Activated naive CD8-positive, alpha-beta T cell (primary cell): ENCODE measurements around the gene PDE4D.
"Not testable (repeated sequence)": the region's sequence is repeated elsewhere in the genome, so short reads cannot be mapped to it uniquely, and the experiment has no call there.

ENCODE experiments used
- H3K27ac Mint-ChIP-seq: one replicate; pipeline ENCODE4 v1.8.0; 2021; ENCODE audit warnings: mixed read lengths
- H3K27me3 Mint-ChIP-seq: one replicate; pipeline ENCODE4 v1.8.0; 2021; ENCODE audit warnings: mixed read lengths
- H3K36me3 Mint-ChIP-seq: one replicate; pipeline ENCODE4 v1.8.0; 2021; ENCODE audit warnings: mixed read lengths
- H3K4me1 Mint-ChIP-seq: one replicate; pipeline ENCODE4 v1.8.0; 2021; ENCODE audit warnings: low read depth, mixed read lengths
- H3K4me3 Mint-ChIP-seq: one replicate; pipeline ENCODE4 v1.8.0; 2021; ENCODE audit warnings: mild to moderate bottlenecking, mixed read lengths
- H3K9me3 Mint-ChIP-seq: one replicate; pipeline ENCODE4 v1.8.0; 2021; ENCODE audit warnings: low read depth, mixed read lengths

Gene PDE4D

GRCh38 chr5:59463618-59464166 lies 429.8 kb downstream of the PDE4D start:
- H3K9me3 Mint-ChIP-seq, H3K27ac Mint-ChIP-seq, H3K36me3 Mint-ChIP-seq, H3K4me1 Mint-ChIP-seq, H3K4me3 Mint-ChIP-seq, H3K27me3 Mint-ChIP-seq: not testable (repeated sequence)

- no peaks in the 10 kb centered on the region for H3K36me3 Mint-ChIP-seq
These were observed 430.6 kb downstream of the PDE4D start for GRCh38 chr5:59462956-59463355.

GRCh38 chr5:59460368-59461153 lies 433.0 kb downstream of the PDE4D start:
- H3K4me3 Mint-ChIP-seq: no peak overlapping the region

More at GRCh38 chr5:59462956-59463355, 430.6 kb downstream of the PDE4D start:
- Mint-ChIP-seq H3K4me3 (no peak overlapping the region), H3K27ac (no peak overlapping the region), H3K9me3 (no peaks in the 10 kb centered on the region), H3K27me3 (no peaks in the 10 kb centered on the region), H3K4me1 (no peaks in the 10 kb centered on the region)

GRCh38 chr5:59458966-59459729 lies 434.4 kb downstream of the PDE4D start:
- H3K36me3 Mint-ChIP-seq: no peaks in the 10 kb centered on the region
- H3K4me1 Mint-ChIP-seq: no peaks in the 10 kb centered on the region
- H3K27ac Mint-ChIP-seq: no peak overlapping the region
- H3K27me3 Mint-ChIP-seq: peaks cover 5% of the 10 kb centered on the region
- H3K9me3 Mint-ChIP-seq: peaks cover 6% of the 10 kb centered on the region
- no peak overlapping the region for H3K4me3 Mint-ChIP-seq

More at GRCh38 chr5:59460368-59461153, 433.0 kb downstream of the PDE4D start:
- no peaks in the 10 kb centered on the region for H3K4me1 Mint-ChIP-seq
- peaks cover 6% of the 10 kb centered on the region for H3K9me3 Mint-ChIP-seq
- peaks cover 5% of the 10 kb centered on the region for H3K27me3 Mint-ChIP-seq
- no peak overlapping the region for H3K27ac Mint-ChIP-seq
- no peaks in the 10 kb centered on the region for H3K36me3 Mint-ChIP-seq

- Mint-ChIP-seq H3K4me3 (no peak overlapping the region), H3K27ac (no peak overlapping the region), H3K9me3 (peaks cover 6% of the 10 kb centered on the region)
These were observed 435.2 kb downstream of the PDE4D start for GRCh38 chr5:59458321-59458720.

GRCh38 chr5:59449905-59450644 lies 443.5 kb downstream of the PDE4D start:
- Mint-ChIP-seq H3K9me3 (no peaks in the 10 kb centered on the region), H3K4me1 (no peaks in the 10 kb centered on the region), H3K4me3 (no peak overlapping the region), H3K36me3 (no peaks in the 10 kb centered on the region), H3K27me3 (no peaks in the 10 kb centered on the region), H3K27ac (no peak overlapping the region)

More at GRCh38 chr5:59458321-59458720, 435.2 kb downstream of the PDE4D start:
- Mint-ChIP-seq H3K27me3 (peaks cover 5% of the 10 kb centered on the region), H3K4me1 (no peaks in the 10 kb centered on the region), H3K36me3 (no peaks in the 10 kb centered on the region)

GRCh38 chr5:59446356-59446755 lies 447.2 kb downstream of the PDE4D start:
- Mint-ChIP-seq H3K4me1 (no peaks in the 10 kb centered on the region), H3K4me3 (no peak overlapping the region), H3K9me3 (no peaks in the 10 kb centered on the region), H3K27me3 (no peaks in the 10 kb centered on the region), H3K36me3 (no peaks in the 10 kb centered on the region), H3K27ac (no peak overlapping the region)

- Mint-ChIP-seq H3K27me3 (no peaks in the 10 kb centered on the region), H3K9me3 (no peaks in the 10 kb centered on the region), H3K4me1 (no peaks in the 10 kb centered on the region), H3K4me3 (no peak overlapping the region), H3K36me3 (no peaks in the 10 kb centered on the region), H3K27ac (no peak overlapping the region)
These were observed 447.8 kb downstream of the PDE4D start for GRCh38 chr5:59445741-59446140.

- Mint-ChIP-seq H3K4me1 (no peaks in the 10 kb centered on the region), H3K9me3 (no peaks in the 10 kb centered on the region), H3K36me3 (no peaks in the 10 kb centered on the region), H3K4me3 (no peak overlapping the region), H3K27ac (no peak overlapping the region), H3K27me3 (peaks cover 7% of the 10 kb centered on the region)
These were observed 454.2 kb downstream of the PDE4D start for GRCh38 chr5:59439303-59439702.

- H3K36me3 Mint-ChIP-seq: no peaks in the 10 kb centered on the region
- peaks cover 7% of the 10 kb centered on the region for H3K27me3 Mint-ChIP-seq
- H3K9me3 Mint-ChIP-seq: no peaks in the 10 kb centered on the region
- H3K27ac Mint-ChIP-seq: no peak overlapping the region
- no peaks in the 10 kb centered on the region for H3K4me1 Mint-ChIP-seq
- H3K4me3 Mint-ChIP-seq: no peak overlapping the region
These were observed 456.4 kb downstream of the PDE4D start for GRCh38 chr5:59437176-59437575.

GRCh38 chr5:59436364-59437148 lies 457.0 kb downstream of the PDE4D start:
- no peak overlapping the region for H3K27ac Mint-ChIP-seq
- H3K4me3 Mint-ChIP-seq: no peak overlapping the region
- H3K9me3 Mint-ChIP-seq: no peaks in the 10 kb centered on the region
- H3K36me3 Mint-ChIP-seq: no peaks in the 10 kb centered on the region
- peaks cover 7% of the 10 kb centered on the region for H3K27me3 Mint-ChIP-seq
- H3K4me1 Mint-ChIP-seq: no peaks in the 10 kb centered on the region

GRCh38 chr5:59433174-59433573 lies 460.4 kb downstream of the PDE4D start:
- no peak overlapping the region for H3K4me3 Mint-ChIP-seq
- H3K9me3 Mint-ChIP-seq: no peaks in the 10 kb centered on the region
- peaks cover 7% of the 10 kb centered on the region for H3K27me3 Mint-ChIP-seq
- H3K36me3 Mint-ChIP-seq: no peaks in the 10 kb centered on the region
- H3K4me1 Mint-ChIP-seq: no peaks in the 10 kb centered on the region
- no peak overlapping the region for H3K27ac Mint-ChIP-seq

GRCh38 chr5:59430066-59430685 lies 463.4 kb downstream of the PDE4D start:
- Mint-ChIP-seq H3K27me3 (peaks cover 3% of the 10 kb centered on the region), H3K4me3 (no peak overlapping the region)

GRCh38 chr5:59428391-59428790 lies 465.1 kb downstream of the PDE4D start:
- Mint-ChIP-seq H3K27me3 (peaks cover 5% of the 10 kb centered on the region), H3K27ac (no peak overlapping the region), H3K9me3 (no peaks in the 10 kb centered on the region), H3K36me3 (no peaks in the 10 kb centered on the region), H3K4me1 (no peaks in the 10 kb centered on the region), H3K4me3 (no peak overlapping the region)

More at GRCh38 chr5:59430066-59430685, 463.4 kb downstream of the PDE4D start:
- Mint-ChIP-seq H3K9me3 (no peaks in the 10 kb centered on the region), H3K36me3 (no peaks in the 10 kb centered on the region), H3K4me1 (no peaks in the 10 kb centered on the region), H3K27ac (no peak overlapping the region)
